HCT116 (cell line): ENCODE data around the gene THOC6.

Source experiments
- CBX3 ChIP-seq: IDR thresholded peaks from 2 replicates; pipeline ENCODE4 v1.6.1; 2012; ENCODE audit warnings: low read depth
- CEBPB ChIP-seq: IDR thresholded peaks from 2 replicates; pipeline ENCODE4 v1.6.1; 2012; ENCODE audit warnings: low read depth
- EZH2 ChIP-seq: fragments of 200-600 bp; sonication (generic); IDR thresholded peaks from 2 replicates; pipeline ENCODE4 v1.6.1; 2017; ENCODE audit warnings: antibody characterized with exemption, mixed run types
- FOSL1 ChIP-seq: IDR thresholded peaks from 2 replicates; pipeline ENCODE4 v1.6.1; 2012; ENCODE audit warnings: low read depth
- JUND ChIP-seq: IDR thresholded peaks from 2 replicates; pipeline ENCODE4 v1.6.1; 2012
- POLR2A ChIP-seq: IDR thresholded peaks from 2 replicates; pipeline ENCODE4 v1.7.0; 2011; ENCODE audit warnings: borderline replicate concordance; ENCODE audit not compliant: insufficient read depth, insufficient read length; ENCODE audit errors: extremely low read depth
- POLR2AphosphoS5 ChIP-seq: IDR thresholded peaks from 2 replicates; pipeline ENCODE4 v1.6.1; 2011; ENCODE audit warnings: mild to moderate bottlenecking, low read depth, low read length, moderate library complexity
- RAD21 ChIP-seq: IDR thresholded peaks from 2 replicates; pipeline ENCODE4 v1.6.1; 2012; ENCODE audit warnings: low read depth, mild to moderate bottlenecking
- SRF ChIP-seq: IDR thresholded peaks from 2 replicates; pipeline ENCODE4 v1.6.1; 2012; ENCODE audit warnings: low read depth
- TCF7L2 ChIP-seq: IDR thresholded peaks from 2 replicates; pipeline ENCODE4 v1.7.0; 2011; ENCODE audit warnings: borderline replicate concordance, inconsistent platforms; ENCODE audit not compliant: insufficient read depth, insufficient read length; ENCODE audit errors: extremely low read depth
- ZNF274 ChIP-seq: fragments of 200-500 bp; sonication (Bioruptor generic); IDR thresholded peaks from 2 replicates; pipeline ENCODE4 v1.6.1; 2014; ENCODE audit warnings: mild to moderate bottlenecking, low read depth, low read length, inconsistent platforms
- TF ChIP-seq, protein P1 (sequence below), 3 experiments: fragments of 200-600 bp in 1 of 3; sonication (generic) in 1 of 3; IDR thresholded peaks in 2 of 3; conservative IDR thresholded peaks in 1 of 3; 2 replicates each; pipeline ENCODE4 v1.5.1; 2012 to 2017; ENCODE audit warnings: low read depth in 2 of 3, low read length in 2 of 3, antibody characterized with exemption in 1 of 3, borderline replicate concordance in 1 of 3, control low read depth in 1 of 3, mild to moderate bottlenecking in 1 of 3, mixed read lengths in 1 of 3, mixed run types in 1 of 3, moderate library complexity in 1 of 3; ENCODE audit not compliant: insufficient read depth in 1 of 3

DNA sequence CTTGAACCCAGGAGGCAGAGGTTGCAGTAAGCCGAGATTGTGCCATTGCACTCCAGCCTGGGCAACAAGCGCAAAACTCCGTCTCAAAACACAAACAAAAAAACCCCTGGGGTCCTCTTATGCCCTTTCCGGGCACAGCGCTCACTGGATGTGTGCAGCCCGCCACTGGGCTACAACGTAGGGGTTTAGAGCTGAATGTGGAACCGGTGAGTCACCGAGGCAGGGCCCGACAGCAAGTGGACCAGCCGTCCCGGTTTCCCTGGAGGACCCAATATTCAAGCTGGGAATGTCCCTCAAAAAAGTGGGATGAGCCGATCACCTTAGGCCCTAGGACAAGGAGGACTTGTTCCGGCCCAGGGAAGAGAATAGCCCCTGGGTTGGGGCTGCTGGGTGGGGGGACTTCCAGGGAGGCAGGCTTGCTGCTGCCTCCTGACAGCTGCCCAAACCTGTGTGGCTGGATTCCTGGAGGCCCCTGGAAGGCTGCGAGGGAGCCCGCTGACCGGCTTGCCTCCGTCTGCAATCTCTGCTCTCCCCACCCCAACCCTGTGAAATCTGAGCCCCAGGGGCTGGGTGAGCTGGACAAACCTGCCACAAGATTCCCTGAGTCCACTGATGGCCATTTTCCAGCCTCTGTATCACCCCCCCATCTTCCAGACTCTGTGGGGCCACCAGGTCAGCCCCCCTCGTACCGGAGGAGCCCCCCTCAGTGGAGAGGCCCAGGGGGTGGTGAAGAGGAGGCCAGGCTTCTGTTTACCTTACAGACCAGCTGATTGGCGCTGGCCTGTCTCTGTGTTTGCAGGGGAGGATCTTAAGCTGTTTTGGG is 14.1 kb upstream of the THOC6 start:
- TF ChIP-seq CBX3 (no peak), CEBPB (no peak), POLR2AphosphoS5 (peak; percentile 73), RAD21 (no peak), POLR2A (no peak), TCF7L2 (peak; percentile 26), SRF (no peak), JUND (no peak), EZH2 (no peak), ZNF274 (no peak), FOSL1 (no peak)
- TF ChIP-seq, protein P1, sequence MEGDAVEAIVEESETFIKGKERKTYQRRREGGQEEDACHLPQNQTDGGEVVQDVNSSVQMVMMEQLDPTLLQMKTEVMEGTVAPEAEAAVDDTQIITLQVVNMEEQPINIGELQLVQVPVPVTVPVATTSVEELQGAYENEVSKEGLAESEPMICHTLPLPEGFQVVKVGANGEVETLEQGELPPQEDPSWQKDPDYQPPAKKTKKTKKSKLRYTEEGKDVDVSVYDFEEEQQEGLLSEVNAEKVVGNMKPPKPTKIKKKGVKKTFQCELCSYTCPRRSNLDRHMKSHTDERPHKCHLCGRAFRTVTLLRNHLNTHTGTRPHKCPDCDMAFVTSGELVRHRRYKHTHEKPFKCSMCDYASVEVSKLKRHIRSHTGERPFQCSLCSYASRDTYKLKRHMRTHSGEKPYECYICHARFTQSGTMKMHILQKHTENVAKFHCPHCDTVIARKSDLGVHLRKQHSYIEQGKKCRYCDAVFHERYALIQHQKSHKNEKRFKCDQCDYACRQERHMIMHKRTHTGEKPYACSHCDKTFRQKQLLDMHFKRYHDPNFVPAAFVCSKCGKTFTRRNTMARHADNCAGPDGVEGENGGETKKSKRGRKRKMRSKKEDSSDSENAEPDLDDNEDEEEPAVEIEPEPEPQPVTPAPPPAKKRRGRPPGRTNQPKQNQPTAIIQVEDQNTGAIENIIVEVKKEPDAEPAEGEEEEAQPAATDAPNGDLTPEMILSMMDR (IDR thresholded peaks at IDR 0.05 in 2 of 3, conservative IDR thresholded peaks at IDR 0.05 in 1 of 3; ENCODE audit: borderline replicate concordance in 1 of 3, insufficient read depth in 1 of 3, low read depth in 2 of 3, low read length in 2 of 3): no peak
